IPS DF 4.7 (cell line): ENCODE data around the gene BCL2L12.

ENCODE experiments used
- DNase-seq: peaks from one replicate; pipeline ENCODE4 v3.0.0-alpha.2; 2013; ENCODE audit warnings: low spot score; ENCODE audit errors: extremely low read depth

The BCL2L12 gene

DNA sequence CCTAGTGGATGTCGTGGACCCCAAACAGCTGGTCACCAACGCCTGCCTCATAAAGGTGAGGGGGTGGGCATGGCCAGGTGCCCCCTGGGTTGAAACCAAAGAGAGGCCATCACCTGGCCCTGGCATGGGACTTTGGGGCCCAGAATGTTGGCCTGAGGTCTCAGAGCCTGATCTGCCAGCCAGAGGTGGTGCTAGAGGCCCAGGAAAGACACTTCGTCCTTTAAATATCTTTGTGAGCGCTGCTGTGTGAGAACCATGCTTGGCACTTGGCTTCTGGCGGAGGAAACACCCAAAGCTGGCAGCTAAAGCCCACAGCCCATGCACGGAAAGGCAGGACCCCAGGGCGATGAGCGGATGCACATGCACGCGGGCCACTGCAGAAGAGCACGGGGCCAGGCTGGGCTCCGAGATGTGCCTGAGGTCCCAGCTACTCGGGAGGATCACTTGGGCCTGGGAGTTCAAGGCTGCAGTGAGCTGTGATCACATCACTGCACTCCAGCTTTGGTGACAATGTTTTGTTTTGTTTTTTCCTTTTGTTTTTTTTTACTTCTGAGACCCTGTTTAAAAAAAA, 19.3 kb downstream of the BCL2L12 start:
- DNase-seq: no peak

- no peak for DNase-seq
Observed at GRCh38 chr19:49685845-49686332, 20.2 kb downstream of the BCL2L12 start.

DNA sequence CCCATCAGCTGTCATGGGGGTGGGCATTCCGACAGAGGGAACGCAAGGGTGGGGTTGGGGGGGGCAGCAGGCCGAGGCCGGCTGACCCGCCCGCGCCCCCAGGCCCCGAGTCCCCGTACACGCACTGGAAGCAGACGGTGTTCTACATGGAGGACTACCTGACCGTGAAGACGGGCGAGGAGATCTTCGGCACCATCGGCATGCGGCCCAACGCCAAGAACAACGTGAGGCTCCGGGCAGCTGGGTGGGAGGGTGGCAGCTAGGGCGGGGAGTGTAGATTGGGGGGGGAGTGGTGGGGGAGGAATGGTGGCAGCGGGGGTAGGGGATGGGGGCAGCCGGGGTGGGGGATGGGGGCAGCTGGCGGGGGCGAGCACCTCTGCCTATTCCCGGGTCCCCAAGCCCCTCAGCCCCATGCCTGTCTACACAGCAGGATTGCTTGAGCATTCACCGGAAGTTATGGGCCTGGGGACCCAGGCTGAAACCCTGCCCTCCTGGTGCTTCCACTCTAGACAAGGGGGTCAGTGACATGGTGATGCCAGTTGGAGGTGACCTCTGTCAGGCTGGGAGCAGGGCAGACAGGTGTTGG, 20.9 kb downstream of the BCL2L12 start:
- DNase-seq: no peak

- no peak for DNase-seq
Observed at GRCh38 chr19:49687150-49687549, 21.4 kb downstream of the BCL2L12 start.

GRCh38 chr19:49687566-49688316, 22.0 kb downstream of the BCL2L12 start:
- no peak for DNase-seq

GRCh38 chr19:49688531-49689132, 22.9 kb downstream of the BCL2L12 start:
- DNase-seq: no peak

DNA sequence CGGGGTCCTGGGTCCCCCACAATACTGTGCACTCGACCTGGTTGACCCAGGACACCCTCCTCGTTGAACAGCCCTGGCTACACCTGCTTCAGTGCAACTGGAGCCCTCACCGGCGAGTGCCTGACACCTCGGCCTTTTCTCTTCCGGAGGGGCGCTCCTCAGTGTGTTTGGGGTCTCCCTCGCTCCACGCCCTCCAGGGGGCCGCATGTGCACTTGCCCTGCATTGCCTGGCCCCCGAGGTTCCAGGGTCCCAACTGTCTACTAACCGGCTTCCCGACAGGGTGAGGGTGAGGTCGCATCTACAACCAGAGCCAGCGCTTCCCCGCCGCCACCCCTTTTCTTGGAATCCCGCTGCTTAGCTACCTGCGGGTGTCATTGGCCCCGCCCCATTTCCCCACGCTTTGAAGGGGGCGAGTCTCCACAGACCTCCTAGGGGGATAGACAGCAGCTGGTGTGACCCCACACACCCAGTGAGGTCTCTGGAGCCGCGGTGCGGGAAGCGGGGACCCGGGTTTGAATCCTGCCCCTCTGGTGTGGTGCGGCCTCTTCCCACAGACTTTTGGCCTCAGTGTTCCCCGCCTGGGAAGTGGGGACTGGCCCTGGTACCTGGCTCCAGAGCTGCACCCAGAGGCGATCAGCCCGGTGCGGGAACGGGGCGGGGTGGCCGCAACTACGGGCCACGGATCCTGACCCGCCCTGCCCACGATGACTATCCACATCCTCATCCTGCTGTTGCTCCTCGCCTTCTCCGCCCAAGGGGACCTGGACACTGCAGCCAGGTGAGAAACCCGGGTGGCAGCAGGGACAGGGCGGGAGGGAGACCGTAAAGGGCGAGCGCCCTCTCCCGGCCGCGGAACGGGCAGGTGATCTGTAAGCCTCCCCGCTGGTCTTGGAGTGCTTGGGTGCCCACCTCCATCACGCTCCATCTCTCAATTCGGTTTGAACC, 23.7 kb downstream of the BCL2L12 start, which contains the start of gene ADM5:
ADM5 (plus strand) TSS at position 462 of the 946 bp plus-strand sequence; CDS start at position 706, 244 bp downstream.
- no peak for DNase-seq

- no peak for DNase-seq
Observed at GRCh38 chr19:49690079-49690655, 24.4 kb downstream of the BCL2L12 start.

GRCh38 chr19:49690656-49691242, 25.0 kb downstream of the BCL2L12 start, which contains the start of gene CPT1C:
Gene CPT1C, plus strand, starts transcription at chr19:49691116. Its CDS starts 1,137 bp downstream, at chr19:49692253.
- no peak for DNase-seq

DNA sequence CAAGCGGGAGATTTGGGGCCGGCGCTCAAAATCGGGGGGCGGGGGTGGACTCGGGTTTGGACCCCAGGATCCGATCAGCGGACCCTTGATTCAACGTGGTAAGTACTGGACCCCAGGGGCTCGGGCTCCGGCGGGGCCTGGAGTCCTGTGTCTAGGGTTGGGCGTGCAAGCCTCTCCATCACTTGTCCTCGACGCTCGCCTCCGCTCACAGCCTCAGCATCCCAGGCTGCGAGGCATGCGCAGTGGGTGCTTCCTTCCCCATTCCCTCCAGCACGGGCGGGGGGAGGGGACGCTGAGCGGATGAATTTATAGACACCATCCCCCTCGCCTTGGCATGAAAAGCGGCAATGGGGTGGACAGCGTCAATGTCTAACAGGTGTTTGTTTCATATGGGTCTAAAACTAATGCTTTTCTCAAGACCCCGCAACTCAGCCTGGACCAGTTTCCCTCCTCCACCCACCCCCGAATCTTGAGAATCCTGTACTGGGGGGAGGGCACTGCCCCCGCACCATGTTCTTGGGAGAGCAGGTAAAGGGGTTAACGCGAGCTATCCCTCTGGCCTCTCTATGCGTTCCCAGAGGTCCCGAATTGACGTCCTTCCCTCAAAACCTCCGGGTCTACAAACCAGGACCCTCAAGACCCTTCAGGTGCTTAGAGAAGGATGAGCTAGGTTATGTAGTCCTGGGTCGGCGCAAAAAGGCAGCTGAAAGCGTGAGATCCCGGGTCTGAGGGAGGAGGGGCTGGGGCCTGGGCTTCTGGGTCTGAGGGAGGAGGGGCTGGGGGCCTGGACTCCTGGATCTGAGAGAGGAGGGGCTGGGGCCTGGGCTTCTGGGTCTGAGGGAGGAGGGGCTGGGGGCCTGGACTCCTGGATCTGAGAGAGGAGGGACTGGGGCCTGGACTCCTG, 25.8 kb downstream of the BCL2L12 start:
- DNase-seq: no peak

DNA sequence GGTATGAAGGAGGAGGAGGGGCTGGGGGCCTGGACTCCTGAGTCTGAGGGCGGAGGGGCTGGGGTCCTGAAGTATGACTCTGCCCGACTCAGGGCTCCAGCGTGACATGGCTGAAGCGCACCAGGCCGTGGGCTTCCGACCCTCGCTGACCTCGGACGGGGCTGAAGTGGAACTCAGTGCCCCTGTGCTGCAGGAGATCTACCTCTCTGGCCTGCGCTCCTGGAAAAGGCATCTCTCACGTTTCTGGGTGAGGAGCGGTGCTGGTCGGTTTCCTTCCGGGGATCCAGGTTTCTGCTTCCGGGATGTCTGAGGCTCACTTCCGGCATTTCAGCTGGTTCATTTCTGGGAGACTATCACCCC, 26.4 kb downstream of the BCL2L12 start:
- no peak for DNase-seq

DNA sequence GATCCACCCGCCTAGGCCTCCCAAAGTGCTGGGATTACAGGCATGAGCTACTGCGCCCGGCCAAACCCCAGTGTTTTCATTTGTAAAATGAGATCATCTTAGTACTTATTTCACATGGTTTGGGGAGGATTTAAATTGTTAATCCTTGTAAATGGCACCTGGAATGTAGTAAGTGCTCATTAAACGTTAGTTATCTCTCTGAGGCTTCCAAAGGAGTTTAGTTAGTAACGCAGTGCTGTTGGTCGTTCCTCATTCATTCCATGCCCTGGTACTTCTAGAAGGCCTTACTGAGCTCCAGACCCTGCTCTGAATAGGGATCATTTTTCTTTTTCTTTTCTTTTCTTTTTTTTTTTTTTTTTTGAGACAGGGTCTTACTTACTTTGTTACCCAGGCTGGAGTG, 30.4 kb downstream of the BCL2L12 start:
- no peak for DNase-seq

DNA sequence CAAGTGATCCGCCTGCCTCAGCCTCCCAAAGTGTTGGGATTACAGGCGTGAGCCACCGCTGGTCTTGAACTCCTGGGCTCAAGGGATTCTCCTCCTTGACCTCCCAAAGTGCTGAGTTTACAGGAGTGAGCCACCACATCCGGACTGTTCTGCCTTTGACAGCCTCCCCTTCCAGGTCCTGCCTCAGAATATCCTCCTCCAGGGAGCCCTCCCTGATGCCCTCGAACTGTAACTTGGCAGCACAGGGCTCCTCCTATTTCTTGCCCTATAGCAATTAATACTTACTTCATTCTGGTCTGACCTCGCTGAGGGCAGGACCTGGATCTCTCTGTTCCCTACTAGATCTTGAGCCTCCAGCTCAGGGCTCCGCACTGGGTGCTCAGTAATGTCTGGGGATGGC, 31.1 kb downstream of the BCL2L12 start:
- DNase-seq: no peak

DNA sequence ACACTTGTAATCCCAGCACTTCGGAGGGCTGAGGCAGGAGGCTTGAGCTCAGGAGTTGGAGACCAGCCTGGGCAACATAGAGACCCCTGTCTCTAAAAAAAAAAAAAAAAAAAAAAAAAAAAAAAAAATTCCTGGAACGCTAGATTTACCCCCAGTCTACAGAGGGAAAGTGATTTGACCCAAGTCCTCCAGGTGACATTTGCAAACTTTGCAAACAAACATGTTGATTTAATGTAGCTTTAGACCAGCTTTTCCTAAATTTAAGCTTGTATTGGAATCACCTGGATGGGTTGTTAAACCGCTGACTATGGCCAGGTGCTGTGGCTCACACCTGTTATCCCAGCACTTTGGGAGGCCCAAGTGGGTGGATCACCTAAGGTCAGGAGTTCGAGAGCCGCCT, 33.6 kb downstream of the BCL2L12 start:
- no peak for DNase-seq

DNA sequence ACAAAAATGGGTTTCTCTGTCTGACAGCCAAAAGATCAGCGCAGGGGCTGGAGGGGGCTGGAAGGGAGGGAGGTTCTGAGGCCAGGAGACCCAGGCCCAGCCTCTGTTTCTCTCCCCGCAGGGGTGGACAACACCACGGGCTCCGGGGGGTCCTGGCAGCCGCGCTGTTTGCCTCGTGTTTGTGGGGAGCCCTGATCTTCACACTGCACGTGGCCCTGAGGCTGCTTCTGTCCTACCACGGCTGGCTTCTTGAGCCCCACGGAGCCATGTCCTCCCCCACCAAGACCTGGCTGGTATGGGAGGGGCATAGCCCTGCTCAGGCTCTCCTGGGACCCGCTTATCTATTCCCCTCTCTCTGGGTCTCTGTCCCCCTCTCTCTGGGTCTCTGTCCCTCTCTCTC, 34.8 kb downstream of the BCL2L12 start:
- DNase-seq: no peak

GRCh38 chr19:49701271-49701786, 35.6 kb downstream of the BCL2L12 start:
- DNase-seq: no peak

DNA sequence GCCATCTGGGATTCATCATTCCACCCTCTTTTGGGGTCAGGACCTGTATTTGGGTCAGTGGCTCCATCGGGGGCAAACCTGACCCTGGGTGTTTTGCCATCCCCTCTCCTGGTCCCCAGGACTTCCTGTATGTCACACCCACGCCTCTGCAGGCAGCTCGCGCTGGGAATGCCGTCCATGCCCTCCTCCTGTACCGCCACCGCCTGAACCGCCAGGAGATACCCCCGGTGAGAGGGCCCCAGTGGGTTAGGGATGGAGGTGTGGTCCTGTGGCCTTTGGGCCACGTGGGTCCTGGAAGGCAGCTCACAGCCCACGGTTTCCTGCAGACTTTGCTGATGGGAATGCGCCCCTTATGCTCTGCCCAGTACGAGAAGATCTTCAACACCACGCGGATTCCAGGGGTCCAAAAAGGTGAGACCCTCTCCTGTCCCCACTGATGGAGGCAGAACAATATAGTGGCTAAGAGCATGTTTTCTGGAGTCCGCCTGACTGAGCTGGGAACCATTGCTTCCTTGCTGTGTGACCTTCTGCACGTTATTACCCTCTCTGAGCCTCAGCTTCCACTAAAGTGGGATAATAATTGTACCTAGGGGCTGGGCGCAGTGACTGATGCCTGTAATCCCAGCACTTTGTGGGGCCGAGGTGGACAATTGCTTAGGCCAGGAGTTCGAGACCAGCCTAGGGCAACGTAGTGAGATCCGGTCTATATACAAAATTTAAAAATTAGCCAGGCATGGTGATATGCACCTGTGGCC, 39.3 kb downstream of the BCL2L12 start:
- DNase-seq: no peak

GRCh38 chr19:49705919-49706318, 40.2 kb downstream of the BCL2L12 start:
- DNase-seq: no peak
